Measurements from ENCODE around the gene XRCC2. TPM values are rescaled to one million over a fixed set of nuclear protein-coding genes. Genes with fewer than 3 reads are reported as not detected.

Gene XRCC2
- total RNA-seq, 4 donors from 2014 or later: 0.15 to 1.6 (median 0.57) TPM

DNA sequence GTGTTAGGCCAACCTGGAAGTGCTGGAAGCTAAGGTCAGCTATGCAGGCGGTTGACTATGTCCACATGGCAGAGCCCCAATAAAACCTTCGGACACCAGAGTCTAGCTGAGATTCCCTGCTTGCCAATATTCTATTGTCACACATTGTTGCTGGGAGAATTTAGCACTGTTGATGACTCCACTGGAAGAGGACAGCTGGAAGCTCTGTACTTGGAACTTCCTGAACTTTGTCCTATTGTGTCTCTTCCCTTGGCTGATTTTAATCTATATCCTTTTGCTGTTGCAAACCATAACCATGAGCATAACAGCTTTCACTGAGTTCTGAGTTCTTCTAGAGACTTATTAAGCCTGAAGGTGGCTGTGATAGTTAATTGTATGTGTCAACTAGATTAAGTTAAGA, 12.0 kb downstream of the XRCC2 start:
- no peak overlapping the region for H3K4me3 ChIP-seq (replicated peaks in 1 of 3)
- H3K9me3 ChIP-seq: no peaks in the 10 kb centered on the region
- 79 to 85% methylated on average over 2 of the region's 2 CpGs for WGBS, 2 donors
- DNase-seq: no peak
- no peaks in the 10 kb centered on the region for H3K36me3 ChIP-seq
- intact Hi-C loops (cut with DNase I): no loop called here
- TF ChIP-seq POLR2A (IDR thresholded peaks at IDR 0.05): no peak
- TF ChIP-seq, protein P1, sequence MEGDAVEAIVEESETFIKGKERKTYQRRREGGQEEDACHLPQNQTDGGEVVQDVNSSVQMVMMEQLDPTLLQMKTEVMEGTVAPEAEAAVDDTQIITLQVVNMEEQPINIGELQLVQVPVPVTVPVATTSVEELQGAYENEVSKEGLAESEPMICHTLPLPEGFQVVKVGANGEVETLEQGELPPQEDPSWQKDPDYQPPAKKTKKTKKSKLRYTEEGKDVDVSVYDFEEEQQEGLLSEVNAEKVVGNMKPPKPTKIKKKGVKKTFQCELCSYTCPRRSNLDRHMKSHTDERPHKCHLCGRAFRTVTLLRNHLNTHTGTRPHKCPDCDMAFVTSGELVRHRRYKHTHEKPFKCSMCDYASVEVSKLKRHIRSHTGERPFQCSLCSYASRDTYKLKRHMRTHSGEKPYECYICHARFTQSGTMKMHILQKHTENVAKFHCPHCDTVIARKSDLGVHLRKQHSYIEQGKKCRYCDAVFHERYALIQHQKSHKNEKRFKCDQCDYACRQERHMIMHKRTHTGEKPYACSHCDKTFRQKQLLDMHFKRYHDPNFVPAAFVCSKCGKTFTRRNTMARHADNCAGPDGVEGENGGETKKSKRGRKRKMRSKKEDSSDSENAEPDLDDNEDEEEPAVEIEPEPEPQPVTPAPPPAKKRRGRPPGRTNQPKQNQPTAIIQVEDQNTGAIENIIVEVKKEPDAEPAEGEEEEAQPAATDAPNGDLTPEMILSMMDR (IDR thresholded peaks at IDR 0.05): no peak
- no peaks in the 10 kb centered on the region for H3K4me1 ChIP-seq
- H3K27me3 ChIP-seq: no peaks in the 10 kb centered on the region
- no peak overlapping the region for H3K27ac ChIP-seq

GRCh38 chr7:152663148-152663740, 12.7 kb downstream of the XRCC2 start:
- DNase-seq: no peak
- no peak overlapping the region for H3K4me3 ChIP-seq (replicated peaks in 1 of 3)
- WGBS, 2 donors: 72 to 77% methylated on average over 11 of the region's 11 CpGs
- no peaks in the 10 kb centered on the region for H3K27me3 ChIP-seq
- no peaks in the 10 kb centered on the region for H3K9me3 ChIP-seq
- no peak overlapping the region for H3K27ac ChIP-seq
- H3K4me1 ChIP-seq: no peaks in the 10 kb centered on the region
- TF ChIP-seq, protein P1 (IDR thresholded peaks at IDR 0.05): no peak
- no peak for TF ChIP-seq POLR2A (IDR thresholded peaks at IDR 0.05)
- no peaks in the 10 kb centered on the region for H3K36me3 ChIP-seq
- intact Hi-C loops (cut with DNase I): no loop called here

DNA sequence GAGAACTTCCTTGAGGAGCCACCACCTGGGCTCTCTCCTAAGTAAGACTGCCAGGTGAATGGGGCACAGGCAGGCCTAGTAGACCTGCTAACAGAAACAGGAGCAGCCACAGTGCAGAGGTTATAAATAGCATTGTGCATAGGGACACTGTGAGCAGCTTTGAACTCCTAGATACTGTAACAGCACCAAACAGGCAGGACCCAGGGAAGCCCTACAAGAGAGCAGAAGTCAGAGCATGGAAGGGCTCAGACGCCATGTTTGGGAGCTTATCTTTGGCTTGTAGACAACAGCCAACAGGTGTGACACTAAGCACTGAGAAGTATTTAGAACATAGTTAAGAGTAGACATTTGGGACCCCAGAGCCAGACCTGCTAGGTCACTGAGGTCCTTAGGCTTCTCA, 14.5 kb downstream of the XRCC2 start:
- 100% methylated on average over 1 of the region's 1 CpG for WGBS, 2 donors
- intact Hi-C loops (cut with DNase I): no loop called here
- Histone ChIP-seq H3K4me1 (no peaks in the 10 kb centered on the region), H3K36me3 (no peaks in the 10 kb centered on the region), H3K9me3 (no peaks in the 10 kb centered on the region), H3K27me3 (no peaks in the 10 kb centered on the region), H3K27ac (no peak overlapping the region), H3K4me3 (replicated peaks in 1 of 3) (no peak overlapping the region)
- DNase-seq: no peak
- no peak for TF ChIP-seq POLR2A (IDR thresholded peaks at IDR 0.05)
- TF ChIP-seq, protein P1 (IDR thresholded peaks at IDR 0.05): no peak

DNA sequence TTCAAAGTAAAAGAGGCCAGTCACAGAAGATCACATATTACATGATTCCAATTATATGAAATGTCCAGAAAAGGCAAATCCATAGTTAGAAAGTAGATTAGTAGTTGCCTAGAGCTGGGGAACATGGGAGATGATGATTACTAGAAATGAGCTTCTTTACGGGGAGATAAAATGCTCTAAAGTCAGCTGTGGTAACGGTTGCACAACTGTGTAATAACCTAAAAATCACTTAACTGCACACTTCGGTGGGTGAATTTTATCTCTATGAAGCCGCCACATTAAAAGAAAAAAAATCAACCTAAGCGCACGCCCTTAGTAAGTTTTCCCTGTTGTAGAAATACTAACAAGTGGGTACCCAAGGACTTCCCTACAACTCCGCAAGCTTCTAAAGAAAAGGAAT, 15.9 kb downstream of the XRCC2 start:
- WGBS, 2 donors: 94 to 96% methylated on average over 7 of the region's 7 CpGs
- intact Hi-C loops (cut with DNase I): no loop called here
- DNase-seq: no peak
- H3K4me1 ChIP-seq: no peaks in the 10 kb centered on the region
- H3K27ac ChIP-seq: no peak overlapping the region
- no peaks in the 10 kb centered on the region for H3K27me3 ChIP-seq
- H3K4me3 ChIP-seq (replicated peaks in 1 of 3): no peak overlapping the region
- H3K36me3 ChIP-seq: no peaks in the 10 kb centered on the region
- TF ChIP-seq, protein P1 (IDR thresholded peaks at IDR 0.05): no peak
- no peak for TF ChIP-seq POLR2A (IDR thresholded peaks at IDR 0.05)
- H3K9me3 ChIP-seq: no peaks in the 10 kb centered on the region

- no peaks in the 10 kb centered on the region for H3K9me3 ChIP-seq
- intact Hi-C loops (cut with DNase I): no loop called here
- no peaks in the 10 kb centered on the region for H3K27me3 ChIP-seq
- no peaks in the 10 kb centered on the region for H3K36me3 ChIP-seq
- DNase-seq: no peak
- WGBS, 2 donors: 92 to 95% methylated on average over 4 of the region's 4 CpGs
- no peaks in the 10 kb centered on the region for H3K4me1 ChIP-seq
- TF ChIP-seq, protein P1 (IDR thresholded peaks at IDR 0.05): no peak
- TF ChIP-seq POLR2A (IDR thresholded peaks at IDR 0.05): no peak
- H3K4me3 ChIP-seq (replicated peaks in 1 of 3): no peak overlapping the region
- H3K27ac ChIP-seq: no peak overlapping the region
These were observed 21.0 kb downstream of the XRCC2 start for GRCh38 chr7:152654971-152655370.

Measured in thyroid gland (tissue), 4 donors.